NCI-H1694 (cell line): ENCODE results near the gene CIPC.

Experiments
- DNase-seq: peaks from one replicate; lab custom pipeline; 2025; lab: John Stamatoyannopoulos, UW

The CIPC gene

GRCh38 chr14:77097700-77098528 is at the start of gene CIPC:
Gene CIPC (plus strand): TSS chr14:77098258. CDS start chr14:77105709, 7,451 bp downstream.
- DNase-seq: peak; percentile 100

DNA sequence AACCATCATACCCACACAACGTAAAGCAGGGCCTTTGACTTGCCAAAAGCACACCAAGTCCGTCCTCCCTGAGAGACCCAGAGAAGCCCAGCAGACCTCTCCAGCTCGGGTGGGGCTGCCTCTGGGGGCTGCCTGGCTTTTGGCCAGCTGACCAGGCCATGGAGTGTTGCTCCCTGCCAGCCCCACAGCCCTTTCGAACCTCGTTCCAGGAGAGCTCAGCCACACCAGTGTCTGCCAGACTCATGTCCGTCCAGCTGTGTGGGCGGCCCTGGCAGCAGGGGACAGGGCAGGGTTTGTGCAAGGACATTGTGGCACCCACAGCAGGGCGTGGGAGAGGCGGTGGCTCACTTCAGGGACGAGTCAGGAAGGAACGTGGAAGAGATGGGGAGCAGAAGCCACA is 46.9 kb upstream of the CIPC start:
- DNase-seq: no peak

GRCh38 chr14:77052281-77053044 is 45.6 kb upstream of the CIPC start:
- peak; percentile 30 for DNase-seq

- peak; percentile 94 for DNase-seq
Measured at GRCh38 chr14:77053046-77053841, 44.8 kb upstream of the CIPC start.

DNA sequence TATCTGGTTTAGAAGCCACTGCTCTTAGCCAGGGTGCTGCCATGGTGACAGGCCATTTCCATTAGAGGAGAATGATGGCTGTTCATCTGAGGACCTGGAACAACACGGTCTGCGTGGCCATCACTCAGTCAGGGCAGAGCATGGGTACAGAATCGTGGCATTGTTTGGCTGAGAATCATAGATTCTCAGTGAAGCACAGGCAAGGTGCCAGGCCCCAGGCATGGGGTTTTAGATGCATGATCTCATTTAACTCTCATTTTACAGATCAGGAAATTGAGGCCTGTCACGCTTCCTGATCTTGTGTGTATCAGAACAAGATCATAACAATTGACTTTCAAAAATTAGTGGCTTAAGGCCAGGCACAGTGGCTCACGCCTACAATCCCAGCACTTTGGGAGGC is 42.8 kb upstream of the CIPC start:
- DNase-seq: no peak

DNA sequence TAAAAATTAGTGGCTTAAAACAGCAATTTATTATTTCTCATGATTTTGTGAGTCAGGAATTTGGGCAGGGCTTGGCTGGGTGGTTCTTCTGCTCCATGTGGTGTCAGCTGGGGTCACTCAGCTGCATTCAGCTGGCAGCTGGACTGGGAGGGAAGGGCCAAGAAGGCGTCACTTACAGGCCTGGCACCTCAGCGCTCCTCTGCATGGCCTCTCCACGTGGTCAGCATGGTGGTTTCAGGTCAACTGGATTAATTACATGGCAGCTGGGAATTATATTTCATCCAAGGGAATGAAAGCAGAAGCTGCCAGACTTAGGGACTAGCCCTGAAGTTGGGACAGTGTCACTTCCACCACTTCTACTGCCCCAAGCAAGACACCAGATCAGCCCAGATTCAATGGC is 42.1 kb upstream of the CIPC start:
- DNase-seq: no peak

DNA sequence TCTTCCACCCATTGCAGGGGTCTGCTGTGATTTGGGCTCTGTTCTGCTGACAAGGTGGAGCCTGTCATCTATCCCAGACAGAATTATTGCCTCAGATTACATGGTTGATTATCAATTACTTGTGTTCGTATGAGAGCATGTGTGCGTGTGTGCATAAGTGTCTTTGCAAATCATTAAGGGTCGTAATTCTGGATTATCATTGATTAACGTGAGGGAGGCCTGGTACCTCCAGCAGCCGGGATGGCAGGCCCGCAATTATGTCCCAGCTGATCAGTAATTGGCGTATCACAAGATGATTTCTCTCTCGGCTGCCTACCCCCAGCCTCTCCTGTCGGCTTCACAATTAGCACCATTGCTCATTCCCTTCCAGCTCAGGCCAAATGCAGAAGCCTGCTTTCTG is 39.9 kb upstream of the CIPC start:
- no peak for DNase-seq

- no peak for DNase-seq
Measured at GRCh38 chr14:77058785-77059184, 39.3 kb upstream of the CIPC start.

- no peak for DNase-seq
Measured at GRCh38 chr14:77059276-77059915, 38.7 kb upstream of the CIPC start.

DNA sequence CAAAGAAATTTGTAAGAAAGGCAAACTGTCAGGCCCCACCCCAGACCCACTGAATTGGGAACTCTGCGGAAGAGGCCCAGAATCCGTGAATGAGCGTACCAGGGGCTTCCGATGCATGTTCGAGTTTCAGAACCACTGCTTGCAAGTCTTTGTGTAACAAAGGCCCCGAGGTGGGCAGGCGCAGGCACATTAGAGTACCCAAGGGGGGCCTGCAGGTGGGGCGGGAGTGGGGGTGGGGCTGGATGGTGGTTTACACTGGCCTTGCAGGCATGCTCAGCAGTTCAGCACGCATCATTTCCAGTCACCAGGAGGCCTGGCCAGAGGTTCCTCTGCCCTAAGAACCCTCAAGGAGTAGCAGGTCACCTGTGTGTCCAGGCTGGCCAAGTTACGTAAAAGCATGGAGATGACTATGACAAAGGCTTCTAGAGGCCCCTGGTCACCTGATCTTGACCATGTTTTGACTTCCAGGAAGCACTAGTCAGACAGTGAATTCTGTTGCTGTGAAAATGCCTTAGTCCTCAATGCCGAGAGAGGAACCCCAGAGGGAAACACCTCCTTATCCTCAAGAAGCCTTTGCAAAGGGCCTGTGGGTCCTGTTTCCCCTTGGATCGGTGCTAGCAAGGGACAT is 36.3 kb upstream of the CIPC start:
- DNase-seq: no peak

GRCh38 chr14:77062261-77062660 is 35.8 kb upstream of the CIPC start:
- DNase-seq: no peak

DNA sequence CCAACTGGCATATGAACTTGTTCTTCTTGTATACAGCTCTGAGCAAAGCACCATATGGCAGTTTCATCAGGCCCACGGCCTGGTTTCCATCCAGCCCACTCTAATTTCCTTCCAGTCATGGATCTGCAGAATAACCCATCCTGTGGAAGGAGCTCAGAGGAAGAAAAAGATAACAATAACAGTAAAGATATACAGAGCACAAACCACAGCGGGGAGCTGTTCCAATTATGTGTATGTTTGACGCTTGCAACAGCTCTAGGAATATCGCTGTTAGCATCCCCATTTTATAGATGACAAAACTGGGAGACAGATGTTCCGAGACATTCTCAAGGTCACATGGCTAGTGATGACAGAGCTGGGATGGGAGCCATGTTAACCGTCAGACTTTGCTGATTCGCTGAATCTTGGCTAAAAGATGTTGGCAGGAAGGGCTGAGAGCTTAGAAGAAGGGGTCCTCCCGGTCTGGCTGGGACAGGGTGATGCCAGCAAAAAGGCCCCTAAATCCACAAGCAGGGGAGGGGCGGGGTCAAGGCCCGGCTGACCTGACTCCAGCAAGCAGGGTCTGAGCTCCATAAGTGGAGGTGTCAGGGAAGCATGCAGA is 34.4 kb upstream of the CIPC start:
- peak; percentile 99 for DNase-seq

DNA sequence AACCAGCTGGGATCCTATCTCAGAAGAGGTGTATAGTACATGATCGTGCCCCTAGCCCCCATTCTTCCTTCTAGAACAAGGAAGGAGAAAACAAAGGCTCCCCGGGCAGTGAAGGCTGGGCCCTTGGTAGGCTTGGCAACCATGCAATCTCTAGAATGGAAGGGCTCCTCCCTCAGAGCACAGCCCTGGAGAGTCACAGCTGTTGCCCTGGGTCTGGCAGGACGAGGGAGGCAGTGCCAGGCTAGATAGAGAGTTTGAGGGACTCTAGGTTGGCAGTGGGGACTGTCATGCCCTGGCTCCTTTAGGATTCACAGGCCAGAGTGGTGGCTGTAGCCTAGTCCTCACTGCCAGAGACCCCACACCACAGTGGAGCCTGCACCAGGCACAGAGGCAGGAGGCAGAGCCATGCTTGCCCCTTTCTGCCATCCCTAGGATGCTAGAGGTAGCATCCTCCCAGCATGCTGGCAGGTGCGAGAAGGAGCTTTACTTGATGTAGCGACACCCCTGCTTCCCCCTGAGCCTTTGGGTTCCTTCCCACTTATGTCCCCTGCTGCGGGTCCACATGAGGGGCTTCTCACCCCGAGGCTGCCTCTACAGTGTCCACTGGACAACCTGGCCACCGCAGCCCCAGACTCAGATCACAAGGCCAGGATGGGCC is 33.4 kb upstream of the CIPC start:
- peak; percentile 73 for DNase-seq

GRCh38 chr14:77065851-77066577 is 32.0 kb upstream of the CIPC start:
- no peak for DNase-seq

GRCh38 chr14:77066578-77067172 is 31.4 kb upstream of the CIPC start:
- DNase-seq: no peak

- peak; percentile 88 for DNase-seq
Measured at GRCh38 chr14:77067632-77068516, 30.2 kb upstream of the CIPC start.

- DNase-seq: no peak
Measured at GRCh38 chr14:77068517-77069200, 29.4 kb upstream of the CIPC start.

DNA sequence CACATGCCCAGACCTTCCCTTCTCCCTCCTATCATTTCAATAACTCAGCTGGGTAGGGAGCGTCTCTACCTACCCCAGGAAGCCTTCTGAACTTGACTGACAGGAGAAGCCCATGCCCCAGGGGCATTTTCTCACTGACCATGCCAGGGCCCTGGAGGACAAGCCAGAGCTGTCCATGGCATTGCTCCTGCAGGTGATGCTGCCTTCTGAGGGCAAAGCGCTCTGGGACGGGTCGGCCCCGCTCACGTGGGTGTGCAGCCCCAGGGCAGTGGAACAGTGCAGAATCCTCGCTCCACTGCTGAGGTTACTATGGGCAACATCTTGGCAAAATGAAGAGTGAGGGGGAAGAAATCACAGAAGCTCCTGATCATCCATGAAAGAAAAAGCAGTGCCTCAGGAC is 28.5 kb upstream of the CIPC start:
- DNase-seq: no peak
